DOHH2 (cell line): Measurements from ENCODE around the gene EPHB1.

Source experiments
- CTCF ChIP-seq: fragments of 200-600 bp; sonication (generic); IDR thresholded peaks from one replicate; pipeline ENCODE4 v1.5.1; 2014; ENCODE audit warnings: antibody characterized with exemption, mild to moderate bottlenecking, low read depth, low read length; ENCODE audit not compliant: poor library complexity, severe bottlenecking
- EZH2phosphoT487 ChIP-seq: fragments of 200-600 bp; sonication (generic); IDR thresholded peaks from 2 replicates; pipeline ENCODE4 v1.6.1; 2017; ENCODE audit warnings: borderline replicate concordance, mild to moderate bottlenecking, antibody characterized with exemption, low read length, moderate library complexity, mixed read lengths

GRCh38 chr3:135203026-135203425 is 408.0 kb downstream of the EPHB1 start:
- no peak for TF ChIP-seq CTCF
- TF ChIP-seq EZH2phosphoT487, result no peak
